IPS-18a (cell line): ENCODE results near the gene DNAH6.

Source experiments
- H3K27ac ChIP-seq: one replicate; pipeline ENCODE4 v1.5.1; 2013; ENCODE audit warnings: low read length
- H3K27me3 ChIP-seq: one replicate; pipeline ENCODE4 v1.6.1; 2013; ENCODE audit warnings: mild to moderate bottlenecking, low read length; ENCODE audit not compliant: control insufficient read depth, insufficient read depth
- H3K36me3 ChIP-seq: one replicate; pipeline ENCODE4 v1.6.1; 2013; ENCODE audit warnings: low read depth, low read length; ENCODE audit not compliant: control insufficient read depth
- H3K4me1 ChIP-seq: one replicate; pipeline ENCODE4 v1.6.1; 2013; ENCODE audit warnings: low read depth, low read length; ENCODE audit not compliant: control insufficient read depth
- H3K4me3 ChIP-seq: one replicate; pipeline ENCODE4 v1.5.1; 2013; ENCODE audit warnings: low read length
- H3K9ac ChIP-seq: one replicate; pipeline ENCODE4 v1.6.1; 2013; ENCODE audit warnings: mild to moderate bottlenecking, low read length, moderate library complexity
- H3K9me3 ChIP-seq: one replicate; pipeline ENCODE4 v1.6.1; 2013; ENCODE audit warnings: low read depth, low read length; ENCODE audit not compliant: control insufficient read depth

Gene DNAH6

GRCh38 chr2:84816426-84817026 lies 300.2 kb downstream of the DNAH6 start:
- Histone ChIP-seq H3K9me3 (no peaks in the 10 kb centered on the region), H3K4me3 (no peak overlapping the region), H3K9ac (no peak overlapping the region), H3K27ac (no peak overlapping the region), H3K27me3 (no peaks in the 10 kb centered on the region), H3K36me3 (no peaks in the 10 kb centered on the region), H3K4me1 (no peaks in the 10 kb centered on the region)

GRCh38 chr2:84817239-84817655 lies 300.9 kb downstream of the DNAH6 start:
- H3K9me3 ChIP-seq, result no peaks in the 10 kb centered on the region
- no peak overlapping the region for H3K4me3 ChIP-seq
- no peaks in the 10 kb centered on the region for H3K27me3 ChIP-seq
- no peaks in the 10 kb centered on the region for H3K4me1 ChIP-seq
- H3K9ac ChIP-seq, result no peak overlapping the region
- H3K36me3 ChIP-seq, result no peaks in the 10 kb centered on the region
- H3K27ac ChIP-seq, result no peak overlapping the region

GRCh38 chr2:84821806-84822205 lies 305.5 kb downstream of the DNAH6 start:
- no peak overlapping the region for H3K4me3 ChIP-seq
- H3K9ac ChIP-seq, result no peak overlapping the region
- no peaks in the 10 kb centered on the region for H3K27me3 ChIP-seq
- no peaks in the 10 kb centered on the region for H3K9me3 ChIP-seq
- H3K4me1 ChIP-seq, result no peaks in the 10 kb centered on the region
- no peak overlapping the region for H3K27ac ChIP-seq
- H3K36me3 ChIP-seq, result no peaks in the 10 kb centered on the region

- Histone ChIP-seq H3K36me3 (no peaks in the 10 kb centered on the region), H3K4me3 (no peak overlapping the region), H3K4me1 (no peaks in the 10 kb centered on the region), H3K9ac (no peak overlapping the region), H3K9me3 (no peaks in the 10 kb centered on the region), H3K27ac (no peak overlapping the region), H3K27me3 (no peaks in the 10 kb centered on the region)
Observed at GRCh38 chr2:84823229-84823628, 306.9 kb downstream of the DNAH6 start.

GRCh38 chr2:84823788-84824187 lies 307.5 kb downstream of the DNAH6 start:
- Histone ChIP-seq H3K4me1 (no peaks in the 10 kb centered on the region), H3K4me3 (no peak overlapping the region), H3K9ac (no peak overlapping the region), H3K36me3 (no peaks in the 10 kb centered on the region), H3K27ac (no peak overlapping the region), H3K27me3 (no peaks in the 10 kb centered on the region), H3K9me3 (no peaks in the 10 kb centered on the region)

- no peaks in the 10 kb centered on the region for H3K9me3 ChIP-seq
- H3K36me3 ChIP-seq, result no peaks in the 10 kb centered on the region
- no peaks in the 10 kb centered on the region for H3K27me3 ChIP-seq
- H3K4me1 ChIP-seq, result peaks cover 5% of the 10 kb centered on the region
- no peak overlapping the region for H3K4me3 ChIP-seq
- H3K27ac ChIP-seq, result no peak overlapping the region
- no peak overlapping the region for H3K9ac ChIP-seq
Observed at GRCh38 chr2:84827978-84828575, 311.8 kb downstream of the DNAH6 start.

GRCh38 chr2:84829693-84830092 lies 313.4 kb downstream of the DNAH6 start:
- H3K4me1 ChIP-seq, result peaks cover 9% of the 10 kb centered on the region
- H3K27ac ChIP-seq, result no peak overlapping the region
- no peaks in the 10 kb centered on the region for H3K27me3 ChIP-seq
- H3K9ac ChIP-seq, result no peak overlapping the region
- no peak overlapping the region for H3K4me3 ChIP-seq
- H3K36me3 ChIP-seq, result no peaks in the 10 kb centered on the region
- H3K9me3 ChIP-seq, result no peaks in the 10 kb centered on the region

- Histone ChIP-seq H3K36me3 (no peaks in the 10 kb centered on the region), H3K4me3 (no peak overlapping the region), H3K4me1 (peaks cover 9% of the 10 kb centered on the region), H3K27ac (no peak overlapping the region), H3K9ac (no peak overlapping the region), H3K9me3 (no peaks in the 10 kb centered on the region), H3K27me3 (no peaks in the 10 kb centered on the region)
Observed at GRCh38 chr2:84830095-84830494, 313.8 kb downstream of the DNAH6 start.

- Histone ChIP-seq H3K36me3 (no peaks in the 10 kb centered on the region), H3K9ac (no peak overlapping the region), H3K27ac (no peak overlapping the region), H3K4me1 (peaks cover 9% of the 10 kb centered on the region), H3K27me3 (no peaks in the 10 kb centered on the region), H3K4me3 (no peak overlapping the region), H3K9me3 (peaks cover under 1% of the 10 kb centered on the region)
Observed at GRCh38 chr2:84830758-84831500, 314.6 kb downstream of the DNAH6 start.

- Histone ChIP-seq H3K27me3 (no peaks in the 10 kb centered on the region), H3K4me3 (no peak overlapping the region), H3K27ac (no peak overlapping the region), H3K9ac (no peak overlapping the region), H3K4me1 (peaks cover 9% of the 10 kb centered on the region), H3K9me3 (peaks cover 3% of the 10 kb centered on the region), H3K36me3 (no peaks in the 10 kb centered on the region)
Observed at GRCh38 chr2:84832772-84833461, 316.6 kb downstream of the DNAH6 start.

- H3K9me3 ChIP-seq, result peaks cover 3% of the 10 kb centered on the region
- no peaks in the 10 kb centered on the region for H3K36me3 ChIP-seq
- H3K27ac ChIP-seq, result no peak overlapping the region
- H3K27me3 ChIP-seq, result no peaks in the 10 kb centered on the region
- H3K4me1 ChIP-seq, result peaks cover 9% of the 10 kb centered on the region
- H3K9ac ChIP-seq, result no peak overlapping the region
- no peak overlapping the region for H3K4me3 ChIP-seq
Observed at GRCh38 chr2:84833481-84834150, 317.3 kb downstream of the DNAH6 start.
